ENCODE measurements around the gene CTNNBL1. TPM values are rescaled to one million over a fixed set of nuclear protein-coding genes. Genes with fewer than 3 reads are reported as not detected.
"Not testable (repeated sequence)": the region's sequence is repeated elsewhere in the genome, so short reads cannot be mapped to it uniquely, and the experiment has no call there.

The CTNNBL1 gene
- total and polyA plus RNA-seq, 8 donors, result 14.8 to 34.9 (median 21.3) TPM

DNA sequence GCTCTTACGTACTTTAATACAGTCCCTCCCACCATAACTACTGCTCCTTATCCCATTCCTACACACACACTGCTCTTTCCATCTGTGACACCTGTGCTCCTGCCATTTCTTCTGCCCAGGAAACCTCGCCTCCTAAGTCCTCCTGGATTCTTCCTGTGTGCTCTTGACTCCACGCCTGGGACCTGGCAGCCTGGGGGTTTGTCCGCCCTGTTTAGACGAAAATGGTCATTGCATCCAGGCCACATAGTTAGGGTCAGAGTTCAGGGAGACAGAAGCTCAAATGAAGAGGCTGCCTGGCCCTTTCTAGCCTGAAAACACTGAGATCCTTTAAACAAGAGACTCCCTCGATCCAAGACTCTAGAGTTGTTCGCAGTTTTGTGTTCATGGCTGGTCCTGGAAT, 17.4 kb upstream of the CTNNBL1 start:
- Histone ChIP-seq H3K4me3 (no peak overlapping the region), H3K4me1 (no peaks in the 10 kb centered on the region), H3K36me3 (no peaks in the 10 kb centered on the region), H3K27ac (no peak overlapping the region), H3K9me3 (no peaks in the 10 kb centered on the region), H3K27me3 (no peaks in the 10 kb centered on the region)
- 59 to 73% methylated on average over 7 of the region's 7 CpGs for WGBS, 2 donors
- FAIRE-seq, result no peak
- intact Hi-C loops (cut with DNase I), result no loop called here
- DNase-seq, result no peak
- TF ChIP-seq, protein P1, sequence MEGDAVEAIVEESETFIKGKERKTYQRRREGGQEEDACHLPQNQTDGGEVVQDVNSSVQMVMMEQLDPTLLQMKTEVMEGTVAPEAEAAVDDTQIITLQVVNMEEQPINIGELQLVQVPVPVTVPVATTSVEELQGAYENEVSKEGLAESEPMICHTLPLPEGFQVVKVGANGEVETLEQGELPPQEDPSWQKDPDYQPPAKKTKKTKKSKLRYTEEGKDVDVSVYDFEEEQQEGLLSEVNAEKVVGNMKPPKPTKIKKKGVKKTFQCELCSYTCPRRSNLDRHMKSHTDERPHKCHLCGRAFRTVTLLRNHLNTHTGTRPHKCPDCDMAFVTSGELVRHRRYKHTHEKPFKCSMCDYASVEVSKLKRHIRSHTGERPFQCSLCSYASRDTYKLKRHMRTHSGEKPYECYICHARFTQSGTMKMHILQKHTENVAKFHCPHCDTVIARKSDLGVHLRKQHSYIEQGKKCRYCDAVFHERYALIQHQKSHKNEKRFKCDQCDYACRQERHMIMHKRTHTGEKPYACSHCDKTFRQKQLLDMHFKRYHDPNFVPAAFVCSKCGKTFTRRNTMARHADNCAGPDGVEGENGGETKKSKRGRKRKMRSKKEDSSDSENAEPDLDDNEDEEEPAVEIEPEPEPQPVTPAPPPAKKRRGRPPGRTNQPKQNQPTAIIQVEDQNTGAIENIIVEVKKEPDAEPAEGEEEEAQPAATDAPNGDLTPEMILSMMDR (IDR thresholded peaks at IDR 0.05), result no peak
- ATAC-seq, result no peak

DNA sequence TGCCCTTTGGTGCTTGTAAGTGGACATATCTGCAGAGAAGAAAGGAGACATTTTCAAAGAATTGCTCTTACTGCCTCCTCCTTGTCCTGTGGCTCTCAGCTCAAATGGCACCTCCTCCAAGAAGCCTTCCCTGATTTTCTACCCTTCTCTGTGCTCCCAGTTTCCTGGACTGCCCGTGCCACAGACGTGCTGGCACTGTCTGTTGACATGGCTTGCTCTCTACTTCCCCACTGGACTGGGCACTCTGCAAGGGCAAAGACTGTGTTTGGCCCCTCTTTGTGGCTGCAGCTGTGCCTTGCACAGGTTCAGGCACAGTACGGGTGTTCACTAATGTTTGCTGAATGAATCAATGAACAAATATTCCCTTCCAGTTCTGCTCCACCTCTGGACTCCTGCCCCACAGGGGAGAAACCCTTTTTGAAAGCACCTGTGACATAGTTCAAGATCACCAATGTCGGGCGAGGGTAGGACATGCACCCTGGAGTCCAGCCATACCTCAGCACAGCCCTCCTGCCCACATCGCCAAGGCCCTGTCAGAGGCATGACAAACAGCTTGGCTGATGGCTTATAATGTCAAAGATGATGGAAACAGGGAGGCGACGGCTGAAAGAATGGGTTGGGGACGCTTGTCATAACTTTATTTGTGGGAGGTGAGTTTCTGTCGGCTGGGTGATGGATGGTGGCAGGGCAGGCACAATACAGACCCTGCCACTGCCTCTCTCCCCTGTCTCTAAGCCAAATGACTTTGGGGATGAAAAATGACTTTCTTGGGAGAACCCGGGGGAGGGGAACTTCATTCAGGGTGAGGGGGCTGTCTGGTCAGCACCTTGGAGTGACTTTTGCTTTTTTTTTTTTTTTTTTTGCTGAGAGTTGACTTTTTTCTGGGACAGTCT, 15.6 kb upstream of the CTNNBL1 start:
- Histone ChIP-seq H3K9me3 (no peaks in the 10 kb centered on the region), H3K36me3 (no peaks in the 10 kb centered on the region), H3K4me1 (no peaks in the 10 kb centered on the region), H3K27me3 (no peaks in the 10 kb centered on the region), H3K4me3 (no peak overlapping the region), H3K27ac (no peak overlapping the region)
- TF ChIP-seq, protein P1 (IDR thresholded peaks at IDR 0.05), result no peak
- ATAC-seq (no peak), DNase-seq (no peak), FAIRE-seq (no peak)
- intact Hi-C loops (cut with DNase I), result no loop called here
- WGBS, 2 donors, result 22 to 27% methylated on average over 11 of the region's 11 CpGs

DNA sequence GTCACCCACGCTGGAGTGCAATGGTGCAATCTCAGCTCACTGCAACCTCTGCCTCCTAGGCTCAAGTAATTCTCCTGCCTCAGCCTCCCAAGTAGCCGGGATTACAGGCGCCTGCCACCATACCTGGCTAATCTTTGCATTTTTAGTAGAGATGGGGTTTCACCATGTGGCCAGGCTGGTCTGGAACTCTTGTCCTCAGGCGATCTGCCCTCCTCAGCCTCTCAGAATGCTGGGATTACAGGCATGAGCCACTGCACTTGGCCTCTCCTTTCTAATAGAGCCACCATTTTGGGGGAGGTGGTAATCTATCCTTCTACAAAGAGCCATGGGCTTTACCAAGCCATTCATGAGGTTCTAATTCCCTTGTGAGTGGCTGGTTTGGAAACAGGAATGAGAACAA, 14.1 kb upstream of the CTNNBL1 start:
- DNase-seq; H3K9me3 ChIP-seq; H3K27ac ChIP-seq; FAIRE-seq; H3K4me1 ChIP-seq; H3K36me3 ChIP-seq; H3K4me3 ChIP-seq; H3K27me3 ChIP-seq; ATAC-seq; intact Hi-C loops (cut with DNase I): not testable (repeated sequence)
- WGBS, 2 donors, result 67 to 80% methylated on average over 4 of the region's 4 CpGs

DNA sequence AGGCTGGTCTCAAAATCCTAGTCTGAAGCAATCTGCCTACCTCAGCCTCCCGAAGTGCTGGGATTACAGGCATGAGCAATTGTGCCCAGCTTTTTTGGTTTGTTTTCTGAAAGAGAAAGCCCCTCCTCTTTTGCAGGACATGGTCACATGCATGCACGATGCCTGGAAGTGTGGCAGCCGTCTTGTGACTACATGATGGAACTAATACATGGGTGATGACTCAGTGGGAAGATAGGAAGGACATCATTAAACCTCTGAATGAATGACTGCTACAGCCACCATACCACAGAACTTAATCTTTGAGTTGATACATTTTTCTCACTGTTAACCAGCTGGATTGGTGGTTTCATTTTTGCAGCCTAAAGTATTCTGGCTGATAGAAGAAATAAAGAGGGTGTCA, 13.4 kb upstream of the CTNNBL1 start:
- H3K9me3 ChIP-seq, result no peaks in the 10 kb centered on the region
- H3K4me1 ChIP-seq, result no peaks in the 10 kb centered on the region
- H3K27me3 ChIP-seq, result no peaks in the 10 kb centered on the region
- H3K36me3 ChIP-seq, result no peaks in the 10 kb centered on the region
- no peak overlapping the region for H3K4me3 ChIP-seq
- DNase-seq (no peak), ATAC-seq (no peak), FAIRE-seq (no peak)
- 32 to 35% methylated on average over 3 of the region's 3 CpGs for WGBS, 2 donors
- TF ChIP-seq, protein P1 (IDR thresholded peaks at IDR 0.05), result no peak
- intact Hi-C loops (cut with DNase I), result no loop called here
- no peak overlapping the region for H3K27ac ChIP-seq

DNA sequence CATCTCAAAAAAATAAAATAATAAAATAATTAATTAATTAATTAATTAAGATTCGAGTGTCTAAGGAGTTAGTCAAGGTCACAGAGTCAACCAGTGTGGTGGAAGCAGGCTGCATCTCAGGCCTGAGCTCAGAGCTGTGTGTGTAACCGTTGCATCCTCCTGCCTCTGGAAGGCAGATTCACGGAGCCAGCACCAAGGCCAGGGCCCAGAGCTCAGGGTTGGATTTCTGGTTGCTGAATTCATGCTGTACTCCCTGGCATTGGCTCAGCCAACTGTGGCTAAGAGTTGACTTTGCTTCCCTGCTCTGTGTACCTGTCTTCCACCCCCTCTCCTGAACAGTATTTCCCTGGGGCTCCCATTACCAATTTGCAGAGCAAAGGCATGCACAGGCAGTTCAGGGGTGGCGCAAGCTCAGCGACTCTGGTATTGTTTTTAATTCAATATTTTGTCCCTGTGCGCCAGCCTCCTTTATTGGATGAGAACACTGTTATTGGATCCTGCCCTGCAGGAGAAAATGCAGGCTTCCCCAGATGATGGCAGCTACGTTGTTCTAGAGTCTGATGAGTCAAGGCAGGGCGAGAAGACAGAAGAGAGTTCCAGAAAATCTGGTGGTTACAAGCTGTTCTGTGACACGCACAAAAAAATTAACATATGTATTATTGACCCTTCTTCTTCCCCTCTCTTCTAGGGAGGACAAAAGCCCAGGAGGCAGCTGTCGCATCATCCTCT, 12.3 kb upstream of the CTNNBL1 start:
- no peak overlapping the region for H3K4me3 ChIP-seq
- DNase-seq (no peak), ATAC-seq (no peak), FAIRE-seq (no peak)
- H3K9me3 ChIP-seq, result no peaks in the 10 kb centered on the region
- no peak overlapping the region for H3K27ac ChIP-seq
- TF ChIP-seq, protein P1 (IDR thresholded peaks at IDR 0.05), result no peak
- no peaks in the 10 kb centered on the region for H3K4me1 ChIP-seq
- no peaks in the 10 kb centered on the region for H3K36me3 ChIP-seq
- WGBS, 2 donors, result 61 to 67% methylated on average over 10 of the region's 10 CpGs
- no peaks in the 10 kb centered on the region for H3K27me3 ChIP-seq
- intact Hi-C loops (cut with DNase I), result no loop called here

DNA sequence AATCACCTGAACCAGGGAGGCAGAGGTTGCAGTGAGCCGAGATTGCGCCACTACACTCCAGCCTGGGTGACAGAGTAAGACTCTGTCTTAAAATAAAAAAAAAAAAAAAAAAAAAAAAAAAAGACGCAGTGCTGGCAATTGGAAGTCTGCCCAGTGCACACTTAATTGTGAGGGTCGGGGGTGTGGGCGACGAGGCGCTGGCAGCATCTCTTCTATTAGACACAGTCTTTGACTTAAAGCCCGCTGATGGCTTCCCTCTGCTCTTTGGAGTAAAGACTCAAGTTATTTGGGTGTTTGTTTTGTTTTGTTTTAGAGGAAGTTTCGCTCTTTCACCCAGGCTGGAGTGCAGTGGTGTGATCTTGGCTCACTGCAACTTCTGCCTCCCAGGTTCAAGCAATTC, 10.7 kb upstream of the CTNNBL1 start:
- DNase-seq; H3K4me1 ChIP-seq; H3K4me3 ChIP-seq; ATAC-seq; FAIRE-seq; H3K27ac ChIP-seq; H3K9me3 ChIP-seq; intact Hi-C loops (cut with DNase I); H3K27me3 ChIP-seq; H3K36me3 ChIP-seq: not testable (repeated sequence)
- WGBS, 2 donors, result 59 to 68% methylated on average over 9 of the region's 9 CpGs
